A549 treated with RU486 at 1 μM for 4 hours (cell line): ENCODE results near the gene CYP11A1. TPM values are rescaled to one million over a fixed set of nuclear protein-coding genes. Genes with fewer than 3 reads are reported as not detected.

ENCODE experiments used
- total RNA-seq: library from RNA; stranded (reverse); fragments of 200-300 nt; extraction: Qiagen RNA extraction; gene quantifications from 5 replicates; pipeline ENCODE4 v1.2.3, GENCODE V29; 2022; ENCODE audit warnings: low read depth

The CYP11A1 gene
- not detected in 5 replicates for total RNA-seq

DNA sequence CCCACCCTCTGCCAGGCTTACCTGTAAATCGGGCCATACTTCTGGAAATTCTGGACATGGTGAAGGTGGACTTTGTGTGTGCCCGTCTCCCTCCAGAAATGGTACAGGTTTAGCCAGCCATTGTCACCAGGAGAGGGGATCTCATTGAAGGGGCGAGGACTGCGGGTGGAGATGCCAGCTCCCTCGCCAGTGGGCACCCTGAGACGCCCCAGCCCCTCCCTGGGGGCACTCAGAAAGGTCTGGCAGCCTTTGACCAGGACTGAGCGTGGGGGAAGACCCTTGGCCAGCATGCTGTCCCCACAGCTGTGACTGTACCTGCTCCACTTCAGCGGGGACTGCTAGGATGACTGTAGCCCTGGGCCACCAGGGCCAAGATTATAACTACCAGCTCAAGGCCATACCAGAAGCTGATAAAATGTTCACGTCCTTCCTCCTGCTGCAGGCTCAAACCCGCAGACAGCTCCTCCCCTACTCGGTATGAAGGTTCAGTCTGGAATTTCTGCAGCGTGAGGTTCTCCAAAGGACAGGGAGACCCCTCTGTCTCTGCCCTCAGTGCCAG lies at the start of gene CYP11A1:
CYP11A1 (minus strand) TSS at position 351 of the 559 bp plus-strand sequence; CDS start at position 290, 61 bp downstream.

Other genes with a start within 250 kb of the CYP11A1 start
- 0.15 to 0.29 TPM (median 0.20 TPM) in 4 of 5 replicates, not detected in the other for gene ISLR2, start 237.1 kb downstream of the CYP11A1 start, total RNA-seq
- 0.14 to 0.59 TPM (median 0.25 TPM) in 5 replicates for gene ISLR, start 193.9 kb downstream of the CYP11A1 start, total RNA-seq
- 41.7 to 72.7 TPM (median 62.4 TPM) in 5 replicates for gene STRA6, start 164.9 kb downstream of the CYP11A1 start, total RNA-seq
- gene CCDC33, start 131.3 kb downstream of the CYP11A1 start, total RNA-seq: 5.2 to 7.0 TPM (median 6.0 TPM) in 5 replicates
- 2.9 to 4.7 TPM (median 4.0 TPM) in 5 replicates for gene SEMA7A, start 66.3 kb upstream of the CYP11A1 start, total RNA-seq
- gene UBL7, start 93.5 kb upstream of the CYP11A1 start, total RNA-seq: 36.1 to 41.8 TPM (median 41.0 TPM) in 5 replicates
- 3.3 to 4.8 TPM (median 3.9 TPM) in 5 replicates for gene ARID3B, start 173.6 kb upstream of the CYP11A1 start, total RNA-seq
- gene CLK3, start 248.2 kb upstream of the CYP11A1 start, total RNA-seq: 34.7 to 46.1 TPM (median 37.4 TPM) in 5 replicates